HepG2 (cell line): ENCODE measurements around the gene IVD. TPM values are rescaled to one million over a fixed set of nuclear protein-coding genes. Genes with fewer than 3 reads are reported as not detected.
A peak's percentile ranks its signal among the peaks of the same experiment; 100 is the strongest.

ENCODE experiments used
- KAT7 ChIP-seq: IDR thresholded peaks from 2 replicates; pipeline ENCODE4 v1.6.1; 2018; ENCODE audit warnings: borderline replicate concordance, missing compliant biosample characterization
- MIER3 ChIP-seq: IDR thresholded peaks from 2 replicates; pipeline ENCODE4 v1.6.1; 2016; ENCODE audit warnings: missing compliant biosample characterization, borderline replicate concordance
- MLX ChIP-seq: IDR thresholded peaks from 2 replicates; pipeline ENCODE4 v1.6.1; 2016
- NAIF1 ChIP-seq: sonication (generic); formaldehyde crosslinking; IDR thresholded peaks from 2 replicates; pipeline ENCODE4 v1.5.0; 2020; ENCODE audit warnings: mild to moderate bottlenecking, missing genetic modification reagents, borderline replicate concordance
- PBX3 ChIP-seq: sonication (generic); formaldehyde crosslinking; IDR thresholded peaks from 2 replicates; pipeline ENCODE4 v1.8.1; 2023; ENCODE audit warnings: missing genetic modification reagents, inconsistent platforms, borderline replicate concordance
- RERE ChIP-seq: IDR thresholded peaks from 2 replicates; pipeline ENCODE4 v1.6.1; 2016; ENCODE audit warnings: low read depth, missing genetic modification reagents, missing compliant biosample characterization
- TFAP4 ChIP-seq: sonication (generic); IDR thresholded peaks from 2 replicates; pipeline ENCODE4 v1.6.1; 2016; ENCODE audit warnings: low read depth, borderline replicate concordance
- TRAFD1 ChIP-seq: sonication (generic); formaldehyde crosslinking; IDR thresholded peaks from 2 replicates; pipeline ENCODE4 v1.5.1; 2020; ENCODE audit warnings: missing genetic modification reagents, mild to moderate bottlenecking, borderline replicate concordance
- ZBTB4 ChIP-seq: sonication (generic); formaldehyde crosslinking; IDR thresholded peaks from 2 replicates; pipeline ENCODE4 v1.4.0; 2020; ENCODE audit warnings: missing genetic modification reagents, mild to moderate bottlenecking, borderline replicate concordance
- ZNF441 ChIP-seq: sonication (generic); formaldehyde crosslinking; IDR thresholded peaks from 2 replicates; pipeline ENCODE4 v1.7.0; 2021; ENCODE audit warnings: missing genetic modification reagents, borderline replicate concordance
- ZNF597 ChIP-seq: sonication (generic); formaldehyde crosslinking; IDR thresholded peaks from 2 replicates; pipeline ENCODE4 v1.5.0; 2020; ENCODE audit warnings: missing genetic modification reagents
- polyA plus RNA-seq, 8 experiments: library from polyadenylated mRNA; depleted of rRNA in 3 of 8; stranded (reverse) in 7 of 8; unstranded in 1 of 8; fragments of >200 nt; fragmentation: Illumina TruSeq in 4 of 8; extraction: Trizol in 4 of 8; gene quantifications; 2 replicates each; pipeline versions ENCODE4 v1.2.1 to v1.2.3, GENCODE V29; 2011 to 2016; ENCODE audit warnings: low read depth in 4 of 8, missing spikeins in 1 of 8, mixed read lengths in 1 of 8; ENCODE audit not compliant: insufficient read depth in 1 of 8
- total RNA-seq, 5 experiments: library from RNA; depleted of rRNA; stranded (reverse); fragments of >200 nt; fragmentation: Illumina TruSeq; extraction: Trizol; gene quantifications; 2 replicates each; pipeline ENCODE4 v1.2.3, GENCODE V29; 2016; ENCODE audit warnings: low read depth in 1 of 5

Gene IVD
- total and polyA plus RNA-seq, 2 of the 13 experiments (the other 11 are each of a cell fraction or from before 2014, with no cell fraction given): 48.0 to 53.9 TPM

GRCh38 chr15:40367686-40368611 is 37.6 kb upstream of the IVD start (continued):
- TF ChIP-seq ZBTB4 (CRISPR knock-in tag): peak; percentile 65; the same call in 1 of the 2 replicates
- no peak for TF ChIP-seq TRAFD1 (CRISPR knock-in tag)
- no peak for TF ChIP-seq MIER3 (CRISPR knock-in tag)
- TF ChIP-seq ZNF597 (CRISPR knock-in tag): no peak
- peak; percentile 54; the same call in 1 of the 2 replicates for TF ChIP-seq TFAP4
- peak; percentile 84; the same call in 1 of the 2 replicates for TF ChIP-seq NAIF1 (CRISPR knock-in tag)
- 0 out of 2 replicates have a peak, but pooled peaks have one; percentile 54 for TF ChIP-seq ZNF441 (CRISPR knock-in tag)
- no peak for TF ChIP-seq MLX (CRISPR knock-in tag)
- peak; percentile 92; the same call in 1 of the 2 replicates for TF ChIP-seq PBX3
- peak; percentile 40; the same call in 1 of the 2 replicates for TF ChIP-seq KAT7 (CRISPR knock-in tag)
- peak; percentile 55; the same call in 1 of the 2 replicates for TF ChIP-seq RERE
